Endodermal cell (in vitro differentiated cells): ENCODE data around the gene LRRIQ4. TPM values are rescaled to one million over a fixed set of nuclear protein-coding genes. Genes with fewer than 3 reads are reported as not detected.

ENCODE experiments used
- DNase-seq: peaks from one replicate; pipeline ENCODE4 v3.0.0-alpha.2; 2017
- H3K27ac ChIP-seq: 2 replicates; pipeline ENCODE4 v1.5.1; 2013; ENCODE audit warnings: mild to moderate bottlenecking, low read depth, low read length, moderate library complexity
- H3K27me3 ChIP-seq: 2 replicates; pipeline ENCODE4 v1.6.1; 2013; ENCODE audit warnings: mild to moderate bottlenecking, low read length, moderate library complexity; ENCODE audit not compliant: insufficient read depth, control insufficient read depth, poor library complexity, severe bottlenecking
- H3K36me3 ChIP-seq: 2 replicates; pipeline ENCODE4 v1.7.0; 2013; ENCODE audit warnings: mild to moderate bottlenecking, low read length, moderate library complexity; ENCODE audit not compliant: control insufficient read depth, insufficient read depth
- H3K4me1 ChIP-seq: one replicate; pipeline ENCODE4 v1.7.0; 2013; ENCODE audit warnings: low read length; ENCODE audit not compliant: control insufficient read depth, insufficient read depth
- H3K4me3 ChIP-seq: 2 replicates; pipeline ENCODE4 v1.5.1; 2013; ENCODE audit warnings: mild to moderate bottlenecking, low read length, moderate library complexity
- H3K9ac ChIP-seq: 2 replicates; pipeline ENCODE4 v1.6.1; 2013; ENCODE audit warnings: mild to moderate bottlenecking, low read length, moderate library complexity; ENCODE audit not compliant: poor library complexity, severe bottlenecking; ENCODE audit errors: extremely low read depth
- H3K9me3 ChIP-seq: 2 replicates; pipeline ENCODE4 v1.6.1; 2013; ENCODE audit warnings: mild to moderate bottlenecking, low read length, moderate library complexity; ENCODE audit not compliant: control insufficient read depth
- H3K27ac Mint-ChIP-seq: 2 replicates; pipeline ENCODE4 v1.8.0; 2020; ENCODE audit warnings: mixed read lengths
- H3K27me3 Mint-ChIP-seq: 2 replicates; pipeline ENCODE4 v1.8.0; 2021; ENCODE audit warnings: mild to moderate bottlenecking, mixed read lengths; ENCODE audit not compliant: insufficient read depth
- H3K36me3 Mint-ChIP-seq: 2 replicates; pipeline ENCODE4 v1.8.0; 2020; ENCODE audit warnings: low read depth, mixed read lengths
- H3K4me1 Mint-ChIP-seq: 2 replicates; pipeline ENCODE4 v1.8.0; 2020; ENCODE audit warnings: mixed read lengths
- H3K4me3 Mint-ChIP-seq: 2 replicates; pipeline ENCODE4 v1.8.0; 2020; ENCODE audit warnings: mild to moderate bottlenecking, moderate library complexity, mixed read lengths
- H3K9me3 Mint-ChIP-seq: 2 replicates; pipeline ENCODE4 v1.8.0; 2020; ENCODE audit warnings: mild to moderate bottlenecking, mixed read lengths
- CTCF ChIP-seq: fragments of 200-600 bp; sonication (generic); conservative IDR thresholded peaks from 2 replicates; pipeline ENCODE4 v1.5.0; 2021; ENCODE audit warnings: antibody characterized with exemption, mild to moderate bottlenecking
- WGBS, 2 experiments: methylation state at CpG; one replicate each; pipeline versions ENCODE4 v1.1.5 to v1.1.7; 2013; ENCODE audit warnings: missing lambda C conversion rate in 2 of 2, mixed read lengths in 1 of 2; ENCODE audit not compliant: insufficient coverage in 1 of 2, insufficient read length in 1 of 2; 5-methylcytosine and 5-hydroxymethylcytosine counted together
- total RNA-seq, 2 donors: library from RNA; stranded (reverse); fragmentation: NEBNext Ultra II Directional in 1 of 2; extraction: Animal tissue kit (Norgen Biotek cat#: 25700) in 1 of 2; gene quantifications; 2 replicates in 1 of 2; 3 replicates in 1 of 2; pipeline ENCODE4 v1.2.1, GENCODE V29; 2021

The LRRIQ4 gene
- total RNA-seq, 2 donors from 2014 or later, result not detected

GRCh38 chr3:169879013-169879557, 66.4 kb downstream of the LRRIQ4 start:
- Histone ChIP-seq H3K9me3 (no peaks in the 10 kb centered on the region), H3K27ac (no peak overlapping the region), H3K4me3 (no peak overlapping the region), H3K27me3 (no peaks in the 10 kb centered on the region), H3K4me1 (no peaks in the 10 kb centered on the region), H3K9ac (no peak overlapping the region), H3K36me3 (no peaks in the 10 kb centered on the region)
- Mint-ChIP-seq H3K4me1 (no peaks in the 10 kb centered on the region), H3K27ac (no peak overlapping the region), H3K27me3 (no peaks in the 10 kb centered on the region), H3K4me3 (no peak overlapping the region), H3K9me3 (peaks cover 2% of the 10 kb centered on the region), H3K36me3 (no peaks in the 10 kb centered on the region)
- DNase-seq, result no peak
- 60 to 87% methylated on average over 2 to 8 of the region's 8 CpGs for WGBS, 2 experiments
- TF ChIP-seq CTCF, result no peak

- no peaks in the 10 kb centered on the region for H3K4me1 Mint-ChIP-seq
- no peak overlapping the region for H3K4me3 Mint-ChIP-seq
- DNase-seq, result no peak
- Histone ChIP-seq H3K9ac (no peak overlapping the region), H3K4me3 (no peak overlapping the region), H3K36me3 (no peaks in the 10 kb centered on the region), H3K27me3 (no peaks in the 10 kb centered on the region), H3K27ac (no peak overlapping the region), H3K9me3 (no peaks in the 10 kb centered on the region), H3K4me1 (no peaks in the 10 kb centered on the region)
- no peak overlapping the region for H3K27ac Mint-ChIP-seq
- WGBS, 2 experiments, result 91 to 100% methylated on average over 1 to 3 of the region's 3 CpGs
- no peaks in the 10 kb centered on the region for H3K36me3 Mint-ChIP-seq
- no peak for TF ChIP-seq CTCF
- no peaks in the 10 kb centered on the region for H3K9me3 Mint-ChIP-seq
- no peaks in the 10 kb centered on the region for H3K27me3 Mint-ChIP-seq
These were observed 67.3 kb downstream of the LRRIQ4 start for GRCh38 chr3:169879845-169880575.

- Histone ChIP-seq H3K36me3 (no peaks in the 10 kb centered on the region), H3K4me3 (no peak overlapping the region), H3K27ac (no peak overlapping the region), H3K9ac (no peak overlapping the region), H3K4me1 (no peaks in the 10 kb centered on the region), H3K9me3 (no peaks in the 10 kb centered on the region), H3K27me3 (no peaks in the 10 kb centered on the region)
- Mint-ChIP-seq H3K27ac (no peak overlapping the region), H3K9me3 (no peaks in the 10 kb centered on the region), H3K4me1 (no peaks in the 10 kb centered on the region), H3K36me3 (no peaks in the 10 kb centered on the region), H3K27me3 (no peaks in the 10 kb centered on the region), H3K4me3 (no peak overlapping the region)
- no peak for TF ChIP-seq CTCF
- WGBS, 2 experiments, result 89 to 97% methylated on average over 3 to 4 of the region's 4 CpGs
- DNase-seq, result no peak
These were observed 68.0 kb downstream of the LRRIQ4 start for GRCh38 chr3:169880576-169881250.
